ENCODE measurements around the gene MANSC1. TPM values are rescaled to one million over a fixed set of nuclear protein-coding genes. Genes with fewer than 3 reads are reported as not detected.

MANSC1 gene
- total and polyA plus RNA-seq, 2 of the 13 experiments (the other 11 are each of a cell fraction or from before 2014, with no cell fraction given): 1.9 to 4.2 TPM

- peak; percentile 63; the same call in 1 of the 2 replicates for TF ChIP-seq HNF1A (IDR thresholded peaks at IDR 0.05; ENCODE audit: low read depth)
- peak; percentile 60; the same call in 1 of the 2 replicates for TF ChIP-seq HNF1A (CRISPR knock-in tag; IDR thresholded peaks at IDR 0.05; ENCODE audit: borderline replicate concordance)
- no peak for TF ChIP-seq PTBP1 (IDR thresholded peaks at IDR 0.05; ENCODE audit: low read depth, low read length, poor library complexity, severe bottlenecking)
- no peak for TF ChIP-seq ARHGAP35 (CRISPR knock-in tag; IDR thresholded peaks at IDR 0.05; ENCODE audit: borderline replicate concordance)
- no peak for TF ChIP-seq ZNF761 (CRISPR knock-in tag; conservative IDR thresholded peaks at IDR 0.05)
- no peak for TF ChIP-seq ZNF484 (CRISPR knock-in tag; IDR thresholded peaks at IDR 0.05; ENCODE audit: borderline replicate concordance, low read depth)
- TF ChIP-seq ZNF24 (IDR thresholded peaks at IDR 0.05): no peak
- TF ChIP-seq ZNF362 (CRISPR knock-in tag; IDR thresholded peaks at IDR 0.05; ENCODE audit: borderline replicate concordance): peak; percentile 43; the same call in 1 of the 2 replicates
- TF ChIP-seq ZBTB33 (CRISPR knock-in tag; IDR thresholded peaks at IDR 0.05): no peak
- peak; percentile 8; the same call in 1 of the 2 replicates for TF ChIP-seq SP5 (CRISPR knock-in tag; IDR thresholded peaks at IDR 0.05; ENCODE audit: borderline replicate concordance, low read depth)
- TF ChIP-seq NR2F6 (IDR thresholded peaks at IDR 0.05): peak; percentile 74
- peak; percentile 61; the same call in 1 of the 2 replicates for TF ChIP-seq NR2F6 (CRISPR knock-in tag; IDR thresholded peaks at IDR 0.05)
- peak; percentile 58; the same call in 1 of the 2 replicates for TF ChIP-seq TBX3 (IDR thresholded peaks at IDR 0.05; ENCODE audit: borderline replicate concordance)
- TF ChIP-seq, protein P1, sequence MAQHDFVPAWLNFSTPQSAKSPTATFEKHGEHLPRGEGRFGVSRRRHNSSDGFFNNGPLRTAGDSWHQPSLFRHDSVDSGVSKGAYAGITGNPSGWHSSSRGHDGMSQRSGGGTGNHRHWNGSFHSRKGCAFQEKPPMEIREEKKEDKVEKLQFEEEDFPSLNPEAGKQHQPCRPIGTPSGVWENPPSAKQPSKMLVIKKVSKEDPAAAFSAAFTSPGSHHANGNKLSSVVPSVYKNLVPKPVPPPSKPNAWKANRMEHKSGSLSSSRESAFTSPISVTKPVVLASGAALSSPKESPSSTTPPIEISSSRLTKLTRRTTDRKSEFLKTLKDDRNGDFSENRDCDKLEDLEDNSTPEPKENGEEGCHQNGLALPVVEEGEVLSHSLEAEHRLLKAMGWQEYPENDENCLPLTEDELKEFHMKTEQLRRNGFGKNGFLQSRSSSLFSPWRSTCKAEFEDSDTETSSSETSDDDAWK (CRISPR knock-in tag; IDR thresholded peaks at IDR 0.05): no peak
- TF ChIP-seq, protein P2, sequence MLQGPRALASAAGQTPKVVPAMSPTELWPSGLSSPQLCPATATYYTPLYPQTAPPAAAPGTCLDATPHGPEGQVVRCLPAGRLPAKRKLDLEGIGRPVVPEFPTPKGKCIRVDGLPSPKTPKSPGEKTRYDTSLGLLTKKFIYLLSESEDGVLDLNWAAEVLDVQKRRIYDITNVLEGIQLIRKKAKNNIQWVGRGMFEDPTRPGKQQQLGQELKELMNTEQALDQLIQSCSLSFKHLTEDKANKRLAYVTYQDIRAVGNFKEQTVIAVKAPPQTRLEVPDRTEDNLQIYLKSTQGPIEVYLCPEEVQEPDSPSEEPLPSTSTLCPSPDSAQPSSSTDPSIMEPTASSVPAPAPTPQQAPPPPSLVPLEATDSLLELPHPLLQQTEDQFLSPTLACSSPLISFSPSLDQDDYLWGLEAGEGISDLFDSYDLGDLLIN (CRISPR knock-in tag; IDR thresholded peaks at IDR 0.05; ENCODE audit: borderline replicate concordance): no peak
- TF ChIP-seq MYPOP (CRISPR knock-in tag; IDR thresholded peaks at IDR 0.05): no peak; the same call in 1 of the 2 replicates
- no peak for TF ChIP-seq JDP2 (CRISPR knock-in tag; IDR thresholded peaks at IDR 0.05; ENCODE audit: borderline replicate concordance)
These were observed 924 bp upstream of the MANSC1 start (continued) for GRCh38 chr12:12350868-12351463.

All from HepG2 (cell line).